CD4-positive, alpha-beta T cell (primary cell): Measurements from ENCODE around the gene MYO18A. TPM values are rescaled to one million over a fixed set of nuclear protein-coding genes. Genes with fewer than 3 reads are reported as not detected.
A peak's percentile ranks its signal among the peaks of the same experiment; 100 is the strongest.

Experiments
- ATAC-seq: fragments of 200-7000 bp; cut with Tn5 transposase; one replicate; pipeline ENCODE4 v1.10.0; 2022; ENCODE audit warnings: mild to moderate bottlenecking; ENCODE audit not compliant: poor library complexity
- CTCF ChIA-PET: fragments of 350-600 bp; sonication (Branson Sonifier 250); formaldehyde crosslinking; loops from one replicate; lab custom pipeline; 2021; ENCODE audit warnings: antibody characterized with exemption, inconsistent platforms; lab: Charles Lee
- POLR2A ChIA-PET: fragments of 350-600 bp; sonication (Branson Sonifier 250); formaldehyde crosslinking; loops from one replicate; lab custom pipeline; 2021; ENCODE audit warnings: antibody characterized with exemption, inconsistent platforms; lab: Charles Lee
- DNase-seq, 14 experiments: peaks; one replicate each; pipeline ENCODE4 v3.0.0-alpha.2; 2013 to 2020; ENCODE audit warnings: mixed read lengths in 2 of 14
- H3K27ac ChIP-seq, 2 donors: one replicate each; pipeline versions ENCODE4 v1.5.1 to v1.7.0; 2013; ENCODE audit warnings: low read length in 2 of 2, low read depth in 1 of 2, mild to moderate bottlenecking in 1 of 2
- H3K27me3 ChIP-seq, 2 experiments: 1 replicate in 1 of 2; 2 replicates in 1 of 2; pipeline versions ENCODE4 v1.6.1 to v1.7.0; 2013; ENCODE audit warnings: low read length in 2 of 2, control low read depth in 1 of 2, mild to moderate bottlenecking in 1 of 2, moderate library complexity in 1 of 2; ENCODE audit not compliant: insufficient read depth in 2 of 2, control insufficient read depth in 1 of 2
- H3K36me3 ChIP-seq: one replicate; pipeline ENCODE4 v1.6.1; 2013; ENCODE audit warnings: low read length, control low read depth; ENCODE audit not compliant: insufficient read depth
- H3K4me1 ChIP-seq: one replicate; pipeline ENCODE4 v1.6.1; 2013; ENCODE audit warnings: low read length, control low read depth; ENCODE audit not compliant: insufficient read depth
- H3K4me3 ChIP-seq: one replicate; pipeline ENCODE4 v1.5.1; 2013; ENCODE audit warnings: mild to moderate bottlenecking, low read length, moderate library complexity
- H3K9me3 ChIP-seq, 2 experiments: 1 replicate in 1 of 2; 2 replicates in 1 of 2; pipeline versions ENCODE4 v1.6.1 to v1.7.0; 2013; ENCODE audit warnings: low read length in 2 of 2, mild to moderate bottlenecking in 2 of 2, control low read depth in 1 of 2, moderate library complexity in 1 of 2; ENCODE audit not compliant: control insufficient read depth in 1 of 2, insufficient read depth in 1 of 2
- H3K27ac Mint-ChIP-seq: one replicate; pipeline ENCODE4 v1.8.0; 2020; ENCODE audit warnings: mixed read lengths
- H3K27me3 Mint-ChIP-seq: one replicate; pipeline ENCODE4 v1.8.0; 2021; ENCODE audit warnings: mixed read lengths
- H3K36me3 Mint-ChIP-seq: one replicate; pipeline ENCODE4 v1.8.0; 2021; ENCODE audit warnings: low read depth, mixed read lengths
- H3K4me1 Mint-ChIP-seq: one replicate; pipeline ENCODE4 v1.8.0; 2021; ENCODE audit warnings: low read depth, mixed read lengths
- H3K4me3 Mint-ChIP-seq: one replicate; pipeline ENCODE4 v1.8.0; 2020; ENCODE audit warnings: mild to moderate bottlenecking, mixed read lengths
- H3K9me3 Mint-ChIP-seq: one replicate; pipeline ENCODE4 v1.8.0; 2020; ENCODE audit warnings: mixed read lengths
- CTCF ChIP-seq: fragments of 200-600 bp; IDR thresholded peaks from one replicate; pipeline ENCODE4 v1.8.0; 2022; ENCODE audit warnings: antibody characterized with exemption, mild to moderate bottlenecking
- intact Hi-C, 2 experiments: fragments of 100-400 bp; cut with DNase I in 1 of 2; cut with micrococcal nuclease in 1 of 2; formaldehyde crosslinking; loops; one replicate each; pipeline versions ENCODE4 v1.15.1 to v1.9.0; 2023 to 2025; cut with DNase I, micrococcal nuclease
- total RNA-seq, 174 experiments: library from RNA in 2 of 174; stranded (reverse) in 2 of 174; gene quantifications; one replicate each; pipeline ENCODE4 v1.2.3 and lab custom pipeline; 2021 to 2026

Gene MYO18A
- total RNA-seq, 2 experiments from 2014 or later: 87.0 to 90.1 TPM

DNA sequence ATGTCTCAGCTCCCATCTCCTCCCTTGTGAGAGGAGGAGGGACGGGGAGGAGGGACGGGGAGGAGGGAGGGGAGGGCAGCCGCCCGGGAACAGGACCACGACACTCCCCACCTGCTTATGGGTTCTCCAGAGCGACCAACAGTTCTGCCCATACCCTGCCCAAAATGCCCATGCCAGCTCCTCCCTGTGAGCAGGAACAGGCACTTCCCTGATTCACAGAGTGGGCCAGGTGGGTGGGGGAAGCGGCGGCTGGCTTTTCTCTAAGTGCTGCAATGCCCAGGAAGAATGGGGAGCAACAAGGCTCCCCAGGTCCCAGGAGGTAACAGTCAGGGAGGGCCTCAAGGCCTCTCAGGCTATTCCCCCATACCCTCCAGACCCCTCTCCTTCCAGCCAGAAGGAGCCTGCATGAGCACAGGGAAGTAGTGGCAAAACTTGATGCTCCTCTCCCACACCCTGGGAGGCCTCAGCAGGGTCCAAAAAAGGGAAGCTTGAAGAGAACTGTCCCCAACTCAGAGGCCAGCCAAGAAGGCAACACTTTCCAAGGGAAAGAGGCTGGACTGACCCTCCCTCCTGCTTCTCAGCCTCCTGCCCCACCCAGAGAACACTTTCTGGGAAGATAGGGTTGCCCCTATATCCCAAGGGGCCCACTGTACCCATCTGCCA lies 53.8 kb downstream of the MYO18A start:
- ChIA-PET CTCF (interaction anchor here (4.3 kb wide), 1 partner anchor 21 kb away, joined by 94 read pairs; no protein-coding TSS in a partner anchor), POLR2A (no interaction called here)
- H3K4me3 ChIP-seq: no peak overlapping the region
- no peaks in the 10 kb centered on the region for H3K27me3 Mint-ChIP-seq
- no peaks in the 10 kb centered on the region for H3K9me3 Mint-ChIP-seq
- H3K4me1 Mint-ChIP-seq: peaks cover 8% of the 10 kb centered on the region
- H3K4me1 ChIP-seq: peaks cover 29% of the 10 kb centered on the region
- H3K27me3 ChIP-seq: no peaks in the 10 kb centered on the region
- H3K36me3 ChIP-seq: peaks cover 64% of the 10 kb centered on the region
- ATAC-seq (no peak), DNase-seq (peak in 1 of 14 experiments; percentile 25)
- no peak overlapping the region for H3K4me3 Mint-ChIP-seq
- intact Hi-C loops: no loop called here
- no peaks in the 10 kb centered on the region for H3K9me3 ChIP-seq
- H3K36me3 Mint-ChIP-seq: peaks cover 24% of the 10 kb centered on the region
- no peak for TF ChIP-seq CTCF
- H3K27ac Mint-ChIP-seq: no peak overlapping the region
- no peak overlapping the region for H3K27ac ChIP-seq

- DNase-seq (no peak), ATAC-seq (no peak)
- ChIA-PET POLR2A (interaction anchor here (2.0 to 2.3 kb wide), 2 partner anchors 15 to 23 kb away, joined by 5 to 24 read pairs; no protein-coding TSS in a partner anchor), CTCF (interaction anchor here (1.1 to 4.3 kb wide), 4 partner anchors 9 to 93 kb away, joined by 6 to 94 read pairs (median 20); no protein-coding TSS in a partner anchor)
- Mint-ChIP-seq H3K9me3 (no peaks in the 10 kb centered on the region), H3K4me1 (peaks cover 4% of the 10 kb centered on the region), H3K4me3 (no peak overlapping the region), H3K27ac (no peak overlapping the region), H3K36me3 (peaks cover 28% of the 10 kb centered on the region), H3K27me3 (no peaks in the 10 kb centered on the region)
- Histone ChIP-seq H3K9me3 (no peaks in the 10 kb centered on the region), H3K4me1 (peaks cover 21% of the 10 kb centered on the region), H3K4me3 (no peak overlapping the region), H3K27ac (no peak overlapping the region), H3K27me3 (no peaks in the 10 kb centered on the region), H3K36me3 (peaks cover 69% of the 10 kb centered on the region)
- TF ChIP-seq CTCF: no peak
- intact Hi-C loops: loop anchor here (2.0 kb wide), 2 partner anchors 15 to 21 kb away; no protein-coding TSS in a partner anchor
Observed at GRCh38 chr17:29125651-29126050, 54.5 kb downstream of the MYO18A start.

- Mint-ChIP-seq H3K4me3 (no peak overlapping the region), H3K9me3 (no peaks in the 10 kb centered on the region), H3K36me3 (peaks cover 33% of the 10 kb centered on the region), H3K27me3 (no peaks in the 10 kb centered on the region), H3K27ac (no peak overlapping the region), H3K4me1 (peaks cover 4% of the 10 kb centered on the region)
- peaks cover 18% of the 10 kb centered on the region for H3K4me1 ChIP-seq
- intact Hi-C loops: loop anchor here (1.0 to 2.0 kb wide), 5 partner anchors 16 to 93 kb away; partner anchors contain the start of gene MYO18A (in 2 of the 2)
- H3K36me3 ChIP-seq: peaks cover 75% of the 10 kb centered on the region
- DNase-seq (no peak), ATAC-seq (no peak)
- ChIA-PET POLR2A (interaction anchor here (1.3 to 2.3 kb wide), 5 partner anchors 15 to 173 kb away, joined by 5 to 24 read pairs (median 5); partner anchors contain the start of genes MYO18A and PHF12), CTCF (interaction anchor here (1.1 to 4.3 kb wide), 10 partner anchors 8 to 168 kb away, joined by 3 to 94 read pairs (median 19); partner anchors contain the start of gene MYO18A)
- no peaks in the 10 kb centered on the region for H3K9me3 ChIP-seq
- no peak overlapping the region for H3K4me3 ChIP-seq
- no peak overlapping the region for H3K27ac ChIP-seq
- H3K27me3 ChIP-seq: no peaks in the 10 kb centered on the region
- no peak for TF ChIP-seq CTCF
Observed at GRCh38 chr17:29124925-29125273, 55.3 kb downstream of the MYO18A start.
